ENCODE results near the gene BCAP31.

DNA sequence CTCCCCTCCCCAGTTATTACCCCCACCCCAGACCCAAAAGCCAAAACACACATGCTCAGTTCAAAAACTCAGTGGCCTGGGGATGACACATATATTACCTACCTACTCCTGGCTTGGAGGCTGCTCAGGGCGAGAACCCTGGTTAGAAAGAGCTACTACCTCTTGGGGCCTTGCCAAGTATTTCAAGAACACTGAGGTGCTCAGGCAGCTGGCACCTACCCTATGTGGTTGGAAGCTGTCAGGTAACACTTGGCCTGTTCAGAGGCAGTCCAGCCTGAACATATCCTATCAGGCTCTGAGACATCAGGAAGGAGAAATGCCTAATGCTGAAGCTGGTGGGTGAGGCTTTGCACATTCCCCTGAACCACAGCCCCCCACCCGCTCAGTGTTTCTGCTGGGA is 4.9 kb downstream of the BCAP31 start:
- no peak for TF ChIP-seq POLR2A (IDR thresholded peaks at IDR 0.05; ENCODE audit: extremely low read depth, insufficient read length)
- TF ChIP-seq, protein P1, sequence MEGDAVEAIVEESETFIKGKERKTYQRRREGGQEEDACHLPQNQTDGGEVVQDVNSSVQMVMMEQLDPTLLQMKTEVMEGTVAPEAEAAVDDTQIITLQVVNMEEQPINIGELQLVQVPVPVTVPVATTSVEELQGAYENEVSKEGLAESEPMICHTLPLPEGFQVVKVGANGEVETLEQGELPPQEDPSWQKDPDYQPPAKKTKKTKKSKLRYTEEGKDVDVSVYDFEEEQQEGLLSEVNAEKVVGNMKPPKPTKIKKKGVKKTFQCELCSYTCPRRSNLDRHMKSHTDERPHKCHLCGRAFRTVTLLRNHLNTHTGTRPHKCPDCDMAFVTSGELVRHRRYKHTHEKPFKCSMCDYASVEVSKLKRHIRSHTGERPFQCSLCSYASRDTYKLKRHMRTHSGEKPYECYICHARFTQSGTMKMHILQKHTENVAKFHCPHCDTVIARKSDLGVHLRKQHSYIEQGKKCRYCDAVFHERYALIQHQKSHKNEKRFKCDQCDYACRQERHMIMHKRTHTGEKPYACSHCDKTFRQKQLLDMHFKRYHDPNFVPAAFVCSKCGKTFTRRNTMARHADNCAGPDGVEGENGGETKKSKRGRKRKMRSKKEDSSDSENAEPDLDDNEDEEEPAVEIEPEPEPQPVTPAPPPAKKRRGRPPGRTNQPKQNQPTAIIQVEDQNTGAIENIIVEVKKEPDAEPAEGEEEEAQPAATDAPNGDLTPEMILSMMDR (IDR thresholded peaks at IDR 0.05; ENCODE audit: low read depth, low read length): no peak
- TF ChIP-seq, protein P2, sequence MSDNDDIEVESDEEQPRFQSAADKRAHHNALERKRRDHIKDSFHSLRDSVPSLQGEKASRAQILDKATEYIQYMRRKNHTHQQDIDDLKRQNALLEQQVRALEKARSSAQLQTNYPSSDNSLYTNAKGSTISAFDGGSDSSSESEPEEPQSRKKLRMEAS (IDR thresholded peaks at IDR 0.05; ENCODE audit: low read depth, low read length): no peak
- no peak for TF ChIP-seq MYC (IDR thresholded peaks at IDR 0.05; ENCODE audit: low read depth, low read length)
